Measurements from ENCODE around the gene TAMALIN. TPM values are rescaled to one million over a fixed set of nuclear protein-coding genes. Genes with fewer than 3 reads are reported as not detected.

TAMALIN gene
- total and polyA plus RNA-seq, 2 experiments from 2014 or later, result 0.34 to 3.0 TPM

- DNase-seq (ENCODE audit: low spot score) (no peak), ATAC-seq (no peak)
- H3K27ac ChIP-seq (ENCODE audit: low read depth), result no peak overlapping the region
- no peaks in the 10 kb centered on the region for H3K9me2 ChIP-seq (ENCODE audit: insufficient read depth)
- no peak overlapping the region for H3K4me3 Mint-ChIP-seq
- H4K20me1 ChIP-seq (replicated peaks; ENCODE audit: insufficient read depth), result peaks cover 10% of the 10 kb centered on the region; the same call in 1 of the 2 replicates
- H3K27me3 Mint-ChIP-seq (ENCODE audit: insufficient read depth, low read depth, poor library complexity), result no peaks in the 10 kb centered on the region
- peaks cover 17% of the 10 kb centered on the region for H3K36me3 Mint-ChIP-seq (ENCODE audit: low read depth)
- no peaks in the 10 kb centered on the region for H3K9me3 Mint-ChIP-seq
- no peak overlapping the region for H3K27ac Mint-ChIP-seq
- no peaks in the 10 kb centered on the region; the same call in 1 of the 2 replicates for H3K4me1 ChIP-seq (ENCODE audit: insufficient read depth)
- peaks cover 25% of the 10 kb centered on the region for H3K79me2 ChIP-seq (replicated peaks; ENCODE audit: insufficient read depth)
- H2AFZ ChIP-seq, result no peak overlapping the region
- H3K4me3 ChIP-seq, result no peak overlapping the region
- TF ChIP-seq NANOG (IDR thresholded peaks at IDR 0.05; ENCODE audit: borderline replicate concordance) (no peak), ZNF331 (CRISPR knock-in tag; IDR thresholded peaks at IDR 0.05; ENCODE audit: low read depth) (no peak), REST (IDR thresholded peaks at IDR 0.05; ENCODE audit: unreplicated experiment) (no peak), POLR2AphosphoS5 (IDR thresholded peaks at IDR 0.05; ENCODE audit: low read depth) (no peak)
- peaks cover 8% of the 10 kb centered on the region for H3K4me1 Mint-ChIP-seq
- no peaks in the 10 kb centered on the region for H3F3A ChIP-seq (replicated peaks; ENCODE audit: low read depth)
- H3K4me2 ChIP-seq, result no peak overlapping the region
- H3K36me3 ChIP-seq (ENCODE audit: insufficient read depth), result no peaks in the 10 kb centered on the region
- H3K27me3 ChIP-seq (ENCODE audit: insufficient read depth), result no peaks in the 10 kb centered on the region
Measured at GRCh38 chr12:51961834-51962233, 44.9 kb upstream of the TAMALIN start.

DNA sequence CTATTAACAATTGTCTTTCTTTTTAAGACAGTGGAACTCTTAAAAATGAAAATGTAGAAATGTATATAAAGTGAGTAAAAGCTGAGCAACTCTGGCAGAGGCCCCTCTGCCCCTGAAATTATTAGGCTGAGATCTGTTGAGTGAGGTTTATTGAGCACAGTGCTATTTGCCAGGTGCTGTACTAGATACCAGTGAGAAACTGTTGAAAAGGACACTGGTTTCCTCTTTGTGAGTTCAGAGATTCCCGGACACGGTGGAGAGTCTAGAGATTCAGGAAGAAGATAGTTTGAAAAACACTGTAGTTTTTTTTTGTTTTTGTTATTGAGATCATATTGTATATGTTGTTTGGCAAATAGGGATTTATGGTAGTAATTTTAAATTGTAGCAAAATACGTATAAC is 44.0 kb upstream of the TAMALIN start:
- Mint-ChIP-seq H3K9me3 (no peaks in the 10 kb centered on the region), H3K4me3 (no peak overlapping the region), H3K27ac (no peak overlapping the region), H3K27me3 (ENCODE audit: insufficient read depth, low read depth, poor library complexity) (no peaks in the 10 kb centered on the region), H3K4me1 (peaks cover 8% of the 10 kb centered on the region), H3K36me3 (ENCODE audit: low read depth) (peaks cover 17% of the 10 kb centered on the region)
- H3K79me2 ChIP-seq (replicated peaks; ENCODE audit: insufficient read depth), result peaks cover 22% of the 10 kb centered on the region
- H3K4me1 ChIP-seq (ENCODE audit: insufficient read depth), result no peaks in the 10 kb centered on the region; the same call in 1 of the 2 replicates
- no peaks in the 10 kb centered on the region for H3F3A ChIP-seq (replicated peaks; ENCODE audit: low read depth)
- H3K27ac ChIP-seq (ENCODE audit: low read depth), result no peak overlapping the region
- H3K4me3 ChIP-seq, result no peak overlapping the region
- H2AFZ ChIP-seq, result no peak overlapping the region
- H3K9me2 ChIP-seq (ENCODE audit: insufficient read depth), result no peaks in the 10 kb centered on the region
- peaks cover 10% of the 10 kb centered on the region; the same call in 1 of the 2 replicates for H4K20me1 ChIP-seq (replicated peaks; ENCODE audit: insufficient read depth)
- H3K27me3 ChIP-seq (ENCODE audit: insufficient read depth), result no peaks in the 10 kb centered on the region
- ATAC-seq (no peak), DNase-seq (ENCODE audit: low spot score) (no peak)
- no peak overlapping the region for H3K4me2 ChIP-seq
- H3K36me3 ChIP-seq (ENCODE audit: insufficient read depth), result no peaks in the 10 kb centered on the region
- no peak for TF ChIP-seq REST (IDR thresholded peaks at IDR 0.05; ENCODE audit: unreplicated experiment)
- TF ChIP-seq, protein P1, sequence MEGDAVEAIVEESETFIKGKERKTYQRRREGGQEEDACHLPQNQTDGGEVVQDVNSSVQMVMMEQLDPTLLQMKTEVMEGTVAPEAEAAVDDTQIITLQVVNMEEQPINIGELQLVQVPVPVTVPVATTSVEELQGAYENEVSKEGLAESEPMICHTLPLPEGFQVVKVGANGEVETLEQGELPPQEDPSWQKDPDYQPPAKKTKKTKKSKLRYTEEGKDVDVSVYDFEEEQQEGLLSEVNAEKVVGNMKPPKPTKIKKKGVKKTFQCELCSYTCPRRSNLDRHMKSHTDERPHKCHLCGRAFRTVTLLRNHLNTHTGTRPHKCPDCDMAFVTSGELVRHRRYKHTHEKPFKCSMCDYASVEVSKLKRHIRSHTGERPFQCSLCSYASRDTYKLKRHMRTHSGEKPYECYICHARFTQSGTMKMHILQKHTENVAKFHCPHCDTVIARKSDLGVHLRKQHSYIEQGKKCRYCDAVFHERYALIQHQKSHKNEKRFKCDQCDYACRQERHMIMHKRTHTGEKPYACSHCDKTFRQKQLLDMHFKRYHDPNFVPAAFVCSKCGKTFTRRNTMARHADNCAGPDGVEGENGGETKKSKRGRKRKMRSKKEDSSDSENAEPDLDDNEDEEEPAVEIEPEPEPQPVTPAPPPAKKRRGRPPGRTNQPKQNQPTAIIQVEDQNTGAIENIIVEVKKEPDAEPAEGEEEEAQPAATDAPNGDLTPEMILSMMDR (conservative IDR thresholded peaks at IDR 0.05; ENCODE audit: low read depth in 2 of 2), result no peak
- no peak for TF ChIP-seq JUNB (IDR thresholded peaks at IDR 0.05; ENCODE audit: unreplicated experiment)
- TF ChIP-seq STAT1 (IDR thresholded peaks at IDR 0.05; ENCODE audit: unreplicated experiment), result no peak
- no peak for TF ChIP-seq EZH2 (IDR thresholded peaks at IDR 0.05; ENCODE audit: low read depth, unreplicated experiment)
- TF ChIP-seq ETS1 (IDR thresholded peaks at IDR 0.05), result no peak
- TF ChIP-seq POLR2AphosphoS5 (IDR thresholded peaks at IDR 0.05; ENCODE audit: low read depth), result no peak
- no peak for TF ChIP-seq CREB1 (CRISPR knock-in tag; IDR thresholded peaks at IDR 0.05; ENCODE audit: low read depth)
- no peak for TF ChIP-seq NANOG (IDR thresholded peaks at IDR 0.05; ENCODE audit: borderline replicate concordance)
- no peak for TF ChIP-seq EZH2phosphoT487 (IDR thresholded peaks at IDR 0.05; ENCODE audit: unreplicated experiment)
- TF ChIP-seq ZNF331 (CRISPR knock-in tag; IDR thresholded peaks at IDR 0.05; ENCODE audit: low read depth), result no peak
- no peak for TF ChIP-seq ZNF114 (CRISPR knock-in tag; IDR thresholded peaks at IDR 0.05)
